NCI-H2196 treated with DMSO at 0.1 percent for 48 hours (cell line): ENCODE measurements around the gene LGALS4.
"Not testable (repeated sequence)": the region's sequence is repeated elsewhere in the genome, so short reads cannot be mapped to it uniquely, and the experiment has no call there.

Experiments used
- DNase-seq: peaks from one replicate; lab custom pipeline; 2025; ENCODE audit not compliant: unreplicated experiment; lab: John Stamatoyannopoulos, UW

LGALS4 gene

GRCh38 chr19:38800577-38801347 lies 12.0 kb downstream of the LGALS4 start:
- no peak for DNase-seq

GRCh38 chr19:38799104-38799503 lies 13.6 kb downstream of the LGALS4 start:
- DNase-seq = no peak

- not testable (repeated sequence) for DNase-seq
Measured at GRCh38 chr19:38797781-38798180, 15.0 kb downstream of the LGALS4 start.

- DNase-seq = no peak
Measured at GRCh38 chr19:38796154-38796553, 16.6 kb downstream of the LGALS4 start.

GRCh38 chr19:38795549-38795948 lies 17.2 kb downstream of the LGALS4 start:
- DNase-seq = no peak

GRCh38 chr19:38793671-38794070 lies 19.1 kb downstream of the LGALS4 start:
- DNase-seq = no peak

GRCh38 chr19:38793177-38793576 lies 19.6 kb downstream of the LGALS4 start:
- DNase-seq = no peak

GRCh38 chr19:38792250-38793111 lies 20.3 kb downstream of the LGALS4 start:
- no peak for DNase-seq

- DNase-seq = not testable (repeated sequence)
Measured at GRCh38 chr19:38791451-38792064, 21.2 kb downstream of the LGALS4 start.

GRCh38 chr19:38790507-38791403 lies 22.0 kb downstream of the LGALS4 start:
- not testable (repeated sequence) for DNase-seq

GRCh38 chr19:38788478-38789243 lies 24.1 kb downstream of the LGALS4 start, which contains the start of gene LGALS7B:
TSS of gene LGALS7B (plus strand) at chr19:38789200. CDS start at chr19:38789227, 27 bp downstream.
- no peak for DNase-seq

GRCh38 chr19:38786572-38787265 lies 26.0 kb downstream of the LGALS4 start:
- no peak for DNase-seq

- DNase-seq = not testable (repeated sequence)
Measured at GRCh38 chr19:38786061-38786460, 26.7 kb downstream of the LGALS4 start.

- no peak for DNase-seq
Measured at GRCh38 chr19:38785187-38785699, 27.5 kb downstream of the LGALS4 start.

- DNase-seq = no peak
Measured at GRCh38 chr19:38784224-38784623, 28.5 kb downstream of the LGALS4 start.

- not testable (repeated sequence) for DNase-seq
Measured at GRCh38 chr19:38782212-38782611, 30.5 kb downstream of the LGALS4 start.

GRCh38 chr19:38781058-38781457 lies 31.7 kb downstream of the LGALS4 start:
- DNase-seq = no peak

GRCh38 chr19:38780443-38780842 lies 32.3 kb downstream of the LGALS4 start:
- DNase-seq = no peak

GRCh38 chr19:38778733-38779132 lies 34.0 kb downstream of the LGALS4 start:
- DNase-seq = no peak
